Skin of body (tissue), 2 donors: Measurements from ENCODE around the gene NADK. TPM values are rescaled to one million over a fixed set of nuclear protein-coding genes. Genes with fewer than 3 reads are reported as not detected.
A peak's percentile ranks its signal among the peaks of the same experiment; 100 is the strongest.

Source experiments
- DNase-seq: peaks from one replicate; lab custom pipeline; 2025; lab: John Stamatoyannopoulos, UW
- total RNA-seq: library from RNA; depleted of rRNA; stranded (reverse); fragments of >200 nt; gene quantifications from one replicate; pipeline ENCODE4 v1.2.3, GENCODE V29; 2014

Gene NADK
- total RNA-seq = 33.1 TPM

DNA sequence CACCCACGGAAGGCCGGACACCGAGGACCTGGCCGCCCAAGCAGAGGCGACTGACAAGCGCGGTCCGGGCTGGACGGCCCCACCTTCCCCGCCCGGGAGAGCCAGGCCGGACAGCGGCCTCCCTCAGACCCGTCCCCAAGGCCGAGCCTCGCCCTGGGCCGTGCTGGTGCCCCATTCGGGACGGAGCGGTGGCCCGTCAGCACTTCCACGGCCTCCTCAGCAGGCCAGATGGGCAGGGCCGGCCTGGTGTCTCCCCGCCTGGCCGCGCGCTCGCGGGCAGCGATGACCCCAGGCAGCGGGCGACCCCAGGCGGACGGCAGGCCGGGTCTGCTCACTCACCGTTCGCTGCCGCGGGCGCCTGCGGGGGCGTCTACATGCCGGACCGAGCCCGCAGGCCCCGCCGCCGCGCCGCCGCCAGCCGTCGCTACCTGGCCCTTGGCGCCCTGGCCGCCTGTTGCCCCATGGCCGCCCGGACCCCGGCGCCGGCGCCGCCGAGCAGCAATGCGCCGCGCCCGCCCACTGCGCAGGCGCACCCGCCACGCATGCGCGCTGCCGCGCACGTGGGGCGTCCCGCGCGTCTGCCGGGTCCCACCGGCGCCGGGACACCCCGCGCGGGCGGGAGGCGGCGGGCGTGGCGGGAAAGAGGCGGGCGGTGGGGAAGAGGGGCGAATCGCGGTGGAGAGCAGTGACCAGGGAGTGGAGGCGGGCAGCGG is at the start of gene NADK:
TSS of gene NADK (minus strand) at position 521 of the 713 bp plus-strand sequence. CDS start 13,064 bp downstream, outside the sequence.
- DNase-seq = no peak

- DNase-seq = peak; percentile 30
These were observed 49.0 kb upstream of the NADK start for GRCh38 chr1:1827089-1827848.

GRCh38 chr1:1826356-1827088 is 48.3 kb upstream of the NADK start:
- no peak for DNase-seq

- DNase-seq = no peak
These were observed 46.9 kb upstream of the NADK start for GRCh38 chr1:1825217-1825616.

DNA sequence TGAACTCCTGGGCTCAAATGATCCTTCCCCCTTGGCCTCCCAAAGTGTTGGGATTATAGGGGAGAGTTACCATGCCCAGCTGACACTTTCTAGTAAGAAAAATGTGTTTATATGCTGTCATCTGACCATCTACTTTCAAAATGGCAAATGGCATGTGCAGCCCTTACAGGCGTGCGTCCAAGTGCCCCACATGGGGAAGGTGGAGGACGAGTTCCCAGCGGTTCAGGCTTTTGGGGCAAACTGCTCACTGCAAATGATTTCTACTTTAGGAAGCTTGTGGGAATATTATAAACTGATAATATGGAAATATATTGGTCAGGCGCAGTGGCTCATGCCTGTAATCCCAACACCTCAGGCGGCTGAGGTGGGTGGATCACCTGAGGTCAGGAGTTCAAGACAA is 41.5 kb upstream of the NADK start:
- no peak for DNase-seq

- no peak for DNase-seq
These were observed 39.0 kb upstream of the NADK start for GRCh38 chr1:1817221-1817620.

- DNase-seq = no peak
These were observed 37.5 kb upstream of the NADK start for GRCh38 chr1:1815606-1816281.

DNA sequence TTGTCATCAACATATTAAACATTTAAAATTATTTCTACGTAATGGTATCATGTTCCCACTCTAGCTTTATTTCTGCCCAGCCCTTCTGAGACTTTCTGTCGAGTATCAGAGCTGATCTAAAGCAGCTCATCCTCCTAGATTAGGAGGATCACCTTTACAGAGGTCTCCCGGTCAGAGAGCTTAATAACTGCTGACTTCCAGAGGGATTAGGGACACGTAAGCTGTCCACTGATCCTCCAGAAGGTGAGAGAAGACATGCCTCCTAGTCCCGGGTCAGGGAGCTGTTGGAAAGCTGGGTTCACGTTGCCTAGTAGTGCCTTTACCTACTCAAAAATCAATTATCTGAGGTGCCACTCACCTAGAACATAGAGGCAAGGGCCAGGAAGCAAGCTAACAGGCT is 31.2 kb upstream of the NADK start:
- no peak for DNase-seq

DNA sequence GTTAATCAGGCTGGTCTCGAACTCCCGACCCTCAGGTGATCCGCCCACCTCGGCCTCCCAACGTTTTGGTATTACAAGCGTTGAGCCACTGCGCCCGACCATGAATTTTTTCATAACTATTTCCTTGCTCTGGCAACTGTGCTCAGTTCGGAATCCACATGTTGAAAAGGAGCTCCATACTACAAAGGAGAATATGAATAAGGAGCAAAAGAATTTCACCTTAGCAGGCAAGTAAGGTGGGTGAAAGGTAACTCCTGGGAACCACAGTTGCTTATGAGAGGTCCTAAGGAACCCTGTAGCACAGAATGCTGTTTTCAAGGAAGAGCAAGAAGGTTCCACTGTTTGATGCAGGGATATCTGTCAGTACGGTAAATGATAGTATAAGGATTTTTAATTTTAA is 29.9 kb upstream of the NADK start:
- no peak for DNase-seq

DNA sequence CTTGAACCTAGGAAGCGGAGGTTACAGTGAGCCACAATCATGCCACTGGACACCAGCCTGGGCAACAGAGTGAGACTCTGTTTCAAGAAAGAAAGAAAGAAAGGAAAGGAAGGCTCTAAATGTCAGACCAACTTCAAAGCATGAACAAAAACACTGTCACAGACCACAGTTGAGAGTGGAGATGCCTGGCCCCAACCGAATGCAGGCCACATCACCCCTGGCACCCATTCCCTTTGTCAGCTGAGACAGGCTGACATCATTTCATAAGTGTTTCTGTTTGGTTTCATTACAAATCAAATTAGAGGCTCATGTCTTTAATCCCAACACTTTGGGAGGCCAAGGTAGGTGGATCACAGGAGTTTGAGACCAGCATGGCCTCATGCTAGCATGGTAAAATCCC is 28.6 kb upstream of the NADK start:
- no peak for DNase-seq

DNA sequence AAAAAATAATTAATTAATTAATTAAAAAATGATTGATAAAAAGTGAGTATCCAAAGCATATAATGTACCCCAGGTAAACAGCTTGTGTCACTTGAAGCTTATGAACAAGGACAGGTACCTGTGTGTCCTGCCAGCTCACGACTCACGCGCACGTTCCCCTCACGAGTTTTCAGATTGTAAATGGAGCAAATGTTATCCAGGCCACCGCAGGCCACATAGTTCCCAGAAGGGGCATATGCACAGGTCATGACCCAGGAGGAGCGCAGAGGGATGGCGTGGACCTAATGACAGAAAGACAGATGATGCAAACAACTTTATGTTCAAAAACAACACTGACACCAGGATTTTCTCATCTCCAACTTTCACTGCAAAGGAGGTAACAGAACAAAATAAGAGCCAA is 26.0 kb upstream of the NADK start:
- no peak for DNase-seq

DNA sequence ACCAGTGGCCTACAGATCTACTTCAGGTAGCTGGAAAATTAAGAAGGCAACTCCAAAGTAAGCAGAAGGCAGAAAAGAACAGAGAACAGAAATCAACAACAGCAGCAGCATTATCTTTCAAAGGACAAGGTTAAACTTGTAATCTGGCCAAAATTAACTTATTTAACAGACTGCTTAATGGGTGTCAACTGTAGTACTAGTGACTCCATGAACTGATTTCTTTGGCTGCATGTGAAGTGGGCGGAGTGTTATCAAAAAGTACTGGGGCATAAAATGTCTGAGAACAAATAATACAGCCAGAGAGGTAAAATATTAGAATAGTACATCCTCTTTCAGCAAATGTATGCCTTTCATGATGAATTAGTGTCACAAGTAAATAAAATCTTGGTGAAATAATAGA is 24.6 kb upstream of the NADK start:
- no peak for DNase-seq

DNA sequence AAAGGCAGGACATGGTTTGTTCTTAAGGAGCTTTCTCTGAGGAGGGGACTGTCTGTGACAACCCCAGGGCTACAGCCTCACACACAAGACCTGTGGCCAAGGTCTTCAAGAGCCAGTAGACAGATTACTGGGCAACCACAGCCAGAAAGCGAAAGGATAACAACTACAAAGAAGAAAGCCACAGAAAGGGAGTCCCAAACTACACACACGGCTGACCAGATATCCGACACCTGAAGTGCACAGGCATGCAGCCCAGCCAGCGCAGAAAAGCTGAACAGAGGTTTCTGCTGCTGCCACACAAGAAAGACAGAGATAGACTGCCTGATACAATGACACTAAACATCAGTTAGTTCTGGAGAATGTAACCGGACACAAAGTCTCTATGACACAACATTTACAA is 21.4 kb upstream of the NADK start:
- no peak for DNase-seq

DNA sequence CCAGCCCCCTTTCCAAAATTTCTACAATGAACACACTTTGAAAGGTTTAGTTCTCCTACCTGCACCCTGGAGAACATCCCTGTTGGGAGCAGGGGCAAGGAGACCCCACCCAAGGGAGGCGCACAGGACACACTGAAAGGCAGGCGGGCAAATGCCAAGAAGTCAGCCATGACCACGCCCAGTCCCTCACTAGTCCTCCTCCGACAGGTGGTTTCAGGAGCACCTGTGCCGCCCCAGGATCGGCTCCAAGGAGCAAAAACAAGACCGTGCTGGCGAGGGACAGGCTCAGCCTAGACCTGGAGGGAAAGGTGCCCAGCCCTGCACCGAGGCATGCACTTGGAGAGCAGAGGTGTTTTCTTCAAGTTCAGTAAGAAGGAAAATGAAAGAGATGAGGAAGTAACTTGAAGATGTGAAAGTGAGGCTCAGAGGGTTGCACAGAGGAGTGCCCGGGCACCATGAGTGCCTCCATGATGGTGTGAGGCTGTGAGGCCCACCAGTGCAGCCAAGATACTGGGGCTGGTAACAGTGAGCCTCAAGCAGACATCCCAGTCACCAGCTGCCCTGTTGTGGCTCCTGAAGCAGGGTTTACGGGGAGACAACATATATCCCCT is 19.6 kb upstream of the NADK start:
- no peak for DNase-seq

GRCh38 chr1:1796466-1796865 is 18.2 kb upstream of the NADK start:
- DNase-seq = no peak

DNA sequence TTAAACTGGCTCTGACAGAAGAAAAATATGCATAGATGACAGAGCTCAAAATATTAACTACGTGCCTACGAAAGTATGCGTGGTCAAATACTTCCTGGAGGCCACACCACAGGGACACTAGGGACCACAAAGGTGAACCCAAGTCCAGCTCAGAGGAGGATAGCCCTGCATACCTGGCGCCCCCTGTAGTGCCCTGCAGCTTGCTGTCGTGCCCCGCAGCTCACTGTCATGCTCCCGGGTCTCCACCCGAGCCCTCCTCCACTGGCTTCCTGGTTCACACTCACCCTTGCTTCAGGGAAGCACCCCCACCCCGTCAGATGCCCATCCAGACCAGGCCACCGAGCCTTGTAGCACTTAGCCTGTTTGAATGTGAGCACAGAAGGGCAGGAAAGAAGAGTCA is 16.7 kb upstream of the NADK start:
- DNase-seq = no peak

DNA sequence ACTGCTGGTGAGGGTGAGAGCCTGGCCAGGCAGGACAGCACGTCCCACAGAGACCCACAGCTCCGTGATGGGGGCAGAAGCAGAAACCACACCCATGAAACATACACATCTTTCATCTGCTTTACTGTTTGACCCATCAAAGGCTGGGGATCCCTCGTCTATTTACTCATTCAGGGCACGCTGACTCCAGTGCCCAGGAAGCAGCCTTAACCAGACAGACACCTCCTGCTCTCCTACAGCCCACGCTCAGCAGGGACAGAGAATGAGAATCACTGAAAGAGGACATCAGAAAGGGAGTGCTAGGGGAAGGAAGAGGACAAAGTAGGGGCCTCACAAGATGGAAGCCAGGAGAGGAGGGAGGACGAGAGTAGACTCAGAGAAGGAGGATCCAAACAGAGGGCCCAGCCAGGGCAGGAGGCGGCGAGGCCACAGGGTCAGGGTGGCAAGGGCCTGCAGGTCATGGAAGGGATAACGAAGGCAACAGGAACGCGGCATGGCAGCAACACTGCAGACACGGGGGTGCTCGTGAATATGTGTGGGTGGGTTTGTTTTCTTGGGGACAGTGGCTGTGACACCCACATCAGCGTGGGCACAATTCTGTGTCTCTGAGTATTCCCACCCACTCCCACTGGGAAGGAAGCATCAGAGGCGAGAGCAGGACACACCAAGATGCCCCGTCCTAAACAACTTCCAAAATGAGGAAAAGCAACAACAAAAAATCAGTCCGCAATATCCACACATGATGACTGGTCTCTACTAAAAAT is 15.4 kb upstream of the NADK start:
- DNase-seq = no peak

DNA sequence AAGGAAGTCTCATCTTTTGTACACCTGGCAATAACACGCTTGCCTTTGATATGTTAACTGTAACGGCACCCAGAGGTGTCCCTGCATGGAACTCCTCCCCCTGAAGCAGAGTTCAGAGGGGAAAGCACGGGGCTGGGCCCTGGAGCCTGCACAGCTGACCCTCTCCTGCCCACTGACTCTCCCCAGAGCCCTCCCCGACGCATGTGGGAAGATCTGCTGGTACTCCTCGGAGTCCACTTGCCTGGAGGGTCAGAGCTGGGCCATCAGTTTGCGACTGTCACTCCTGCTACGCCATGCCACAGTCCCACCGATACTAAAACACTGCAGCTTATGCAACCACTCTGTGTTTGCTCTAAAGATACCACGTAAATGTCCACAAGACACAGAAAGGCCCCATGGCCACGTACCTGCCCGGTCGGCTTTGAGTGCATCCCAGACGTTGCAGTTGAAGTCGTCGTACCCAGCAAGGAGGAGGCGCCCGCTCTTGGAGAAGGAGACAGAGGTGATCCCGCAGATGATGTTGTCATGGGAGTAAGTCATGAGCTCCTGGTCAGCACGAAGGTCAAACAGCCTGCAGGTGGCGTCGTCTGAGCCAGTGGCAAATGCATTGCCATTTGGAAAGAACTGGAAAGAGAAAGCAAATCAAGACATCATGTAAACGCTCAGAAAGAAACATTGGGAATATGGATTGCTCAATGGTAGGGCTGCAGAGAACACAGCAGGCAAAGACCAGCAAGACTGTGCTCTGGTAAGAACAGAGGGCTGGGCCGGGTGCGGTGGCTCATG is 10.6 kb upstream of the NADK start:
- DNase-seq = no peak

GRCh38 chr1:1788136-1788535 is 9.9 kb upstream of the NADK start:
- no peak for DNase-seq
